Body of pancreas (tissue), 4 donors: ENCODE data around the gene BHMT2.

Experiments
- CTCF ChIP-seq, 7 experiments: fragments of 450-650 bp in 4 of 7; fragments of 200-600 bp in 3 of 7; sonication (generic) in 3 of 7; IDR thresholded peaks; one replicate each; pipeline ENCODE4 v1.5.1; 2016 to 2019; ENCODE audit warnings: antibody characterized with exemption in 7 of 7
- POLR2A ChIP-seq, 3 donors: fragments of 450-650 bp; IDR thresholded peaks; one replicate each; pipeline ENCODE4 v1.6.1; 2016; ENCODE audit warnings: antibody characterized with exemption in 3 of 3, mild to moderate bottlenecking in 2 of 3

DNA sequence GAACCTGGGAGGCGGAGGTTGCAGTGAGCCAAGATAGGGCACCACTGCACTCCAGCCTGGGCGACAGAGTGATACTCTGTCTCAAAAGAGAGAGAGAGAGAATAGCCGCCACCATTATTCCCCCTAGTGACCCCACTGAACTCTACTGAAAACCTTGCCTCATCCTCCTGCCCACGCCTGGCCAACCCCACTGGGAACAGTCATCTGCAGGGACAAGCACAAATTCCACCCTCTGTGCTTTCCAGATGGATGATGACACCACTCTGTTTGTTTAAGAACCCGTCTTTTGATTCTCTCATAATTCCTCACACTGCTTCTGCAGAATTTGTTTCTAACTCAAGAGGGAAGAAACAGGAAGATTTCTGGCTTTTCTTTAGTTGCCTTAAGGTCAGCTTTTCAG, 12.2 kb downstream of the BHMT2 start:
- no peak for TF ChIP-seq CTCF (IDR thresholded peaks at IDR 0.05)
- TF ChIP-seq POLR2A (IDR thresholded peaks at IDR 0.05), result no peak
